H7 (cell line): ENCODE data around the gene NDUFA13. TPM values are rescaled to one million over a fixed set of nuclear protein-coding genes. Genes with fewer than 3 reads are reported as not detected.
"Not testable (repeated sequence)": the region's sequence is repeated elsewhere in the genome, so short reads cannot be mapped to it uniquely, and the experiment has no call there.

Experiments used
- DNase-seq: peaks from one replicate; pipeline ENCODE4 v3.0.0; 2012
- H3K27me3 ChIP-seq: 2 replicates; pipeline ENCODE4 v1.6.0; 2011; ENCODE audit warnings: mild to moderate bottlenecking, low read length; ENCODE audit not compliant: control insufficient read depth, insufficient read depth
- H3K36me3 ChIP-seq: replicated peaks from 2 replicates; pipeline ENCODE4 v1.5.1; 2011; ENCODE audit warnings: low read length; ENCODE audit not compliant: control insufficient read depth, insufficient read depth
- H3K4me3 ChIP-seq: 2 replicates; pipeline ENCODE4 v1.5.1; 2011; ENCODE audit warnings: low read depth, mild to moderate bottlenecking, control low read depth, low read length, moderate library complexity; ENCODE audit not compliant: insufficient read depth
- total RNA-seq: library from RNA; depleted of rRNA; stranded (reverse); fragments of >200 nt; shearing (Covaris generic); gene quantifications from 2 replicates; pipeline ENCODE4 v1.2.3, GENCODE V29; 2014; rRNA removed

The NDUFA13 gene
- total RNA-seq, result 249 and 291 TPM in 2 replicates

- Histone ChIP-seq H3K36me3 (peaks cover 11% of the 10 kb centered on the region), H3K27me3 (no peaks in the 10 kb centered on the region), H3K4me3 (peak within 1 kb of the TSS; percentile 64)
- DNase-seq, result peak; percentile 97
These were observed at the start of gene NDUFA13 for GRCh38 chr19:19515642-19516519. Gene NDUFA13, plus strand, starts transcription at chr19:19516225. Its CDS starts 14 bp downstream, at chr19:19516239.

DNA sequence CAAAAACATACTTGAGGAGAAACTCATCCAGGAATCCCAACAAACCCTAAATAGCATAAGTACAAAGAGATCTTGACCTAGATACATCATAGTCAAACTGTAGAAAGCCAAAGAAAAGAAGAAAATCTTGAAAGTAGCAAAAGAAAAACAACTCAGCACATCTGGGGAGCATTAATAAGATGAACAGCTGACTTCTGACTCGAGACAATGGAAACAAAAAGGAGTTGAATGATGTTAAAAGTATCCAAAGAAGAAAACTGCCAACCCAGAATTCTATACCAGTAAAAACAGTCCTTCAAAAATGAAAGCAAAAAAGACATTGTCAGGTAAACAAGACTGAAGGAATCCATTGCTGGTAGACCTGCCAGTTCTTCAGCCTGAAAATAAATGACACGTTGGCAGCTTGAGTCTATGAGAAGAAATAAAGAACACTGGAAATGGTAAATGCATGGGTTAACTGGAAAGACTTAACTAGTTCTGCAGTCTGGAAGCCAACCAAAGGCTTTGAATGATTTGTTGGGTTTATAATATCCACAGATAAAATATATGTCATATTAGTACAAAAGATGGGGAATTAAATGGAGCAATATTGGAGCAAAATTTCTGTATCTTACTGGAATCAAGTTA is 47.5 kb upstream of the NDUFA13 start:
- H3K4me3 ChIP-seq, result no peak overlapping the region

DNA sequence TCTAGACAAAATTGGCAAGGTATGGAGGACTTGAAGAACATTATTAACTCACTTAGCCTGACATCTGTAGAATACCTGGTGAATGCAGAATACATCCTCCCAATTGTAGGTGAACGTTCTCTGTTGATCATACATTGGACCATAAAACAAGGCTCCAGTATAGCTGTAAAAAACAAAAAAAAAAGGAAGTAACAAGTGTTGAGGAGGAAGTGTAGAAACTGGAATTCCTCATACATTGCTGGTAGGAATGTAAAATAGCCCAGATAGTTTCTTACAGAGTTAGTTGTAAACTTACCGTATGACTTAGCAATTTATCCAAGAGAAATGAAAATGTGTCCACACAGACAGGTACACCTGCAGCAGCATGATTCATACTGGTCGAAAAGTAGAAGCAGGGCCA is 45.4 kb upstream of the NDUFA13 start:
- Histone ChIP-seq H3K36me3 (peaks cover 16% of the 10 kb centered on the region), H3K27me3 (no peaks in the 10 kb centered on the region), H3K4me3 (no peak overlapping the region)
- DNase-seq, result no peak

More for the DNA sequence above, 47.5 kb upstream of the NDUFA13 start:
- peaks cover 19% of the 10 kb centered on the region for H3K36me3 ChIP-seq
- DNase-seq, result no peak
- no peaks in the 10 kb centered on the region for H3K27me3 ChIP-seq

GRCh38 chr19:19471682-19472081 is 44.3 kb upstream of the NDUFA13 start:
- Histone ChIP-seq H3K4me3 (no peak overlapping the region), H3K27me3 (no peaks in the 10 kb centered on the region), H3K36me3 (peaks cover 8% of the 10 kb centered on the region)
- DNase-seq, result no peak

GRCh38 chr19:19472106-19472505 is 43.9 kb upstream of the NDUFA13 start:
- not testable (repeated sequence) for H3K4me3 ChIP-seq, H3K36me3 ChIP-seq, H3K27me3 ChIP-seq, DNase-seq

DNA sequence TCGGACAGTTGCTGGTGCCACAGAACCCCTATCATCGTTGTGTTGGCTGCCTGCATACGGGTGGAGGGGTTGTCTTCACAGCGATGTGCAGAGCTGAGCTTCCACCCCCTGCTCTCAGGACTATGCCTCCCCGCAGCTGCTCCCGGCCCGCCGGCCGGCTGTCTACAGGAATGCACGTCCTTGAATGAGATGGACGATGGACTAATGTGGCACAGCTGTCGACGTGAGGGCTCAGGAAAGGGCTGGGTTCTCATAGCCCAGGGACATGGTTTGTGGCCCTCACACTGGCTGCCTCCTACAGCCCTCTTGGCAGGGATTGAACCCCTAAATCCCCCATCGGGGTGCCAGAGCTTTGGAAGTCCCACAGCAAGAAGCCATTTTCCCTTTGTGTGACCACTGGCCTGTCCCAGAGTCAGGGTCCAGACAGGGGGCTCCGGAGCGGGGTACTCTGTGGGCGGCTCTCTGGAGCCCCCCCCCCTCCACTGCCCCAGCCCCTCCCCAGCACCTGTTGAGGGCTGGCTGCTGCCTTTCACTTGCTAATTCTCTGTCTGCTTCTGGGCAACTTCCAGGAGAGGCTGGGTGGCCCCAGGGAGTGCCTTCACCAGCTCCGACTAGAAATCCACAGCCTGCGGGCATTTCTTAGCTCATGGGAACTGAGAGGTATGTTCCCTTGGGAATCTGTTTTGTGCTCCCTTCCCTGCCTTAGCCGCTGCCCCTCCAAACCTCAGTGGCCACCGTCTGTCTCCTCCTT is 40.8 kb upstream of the NDUFA13 start:
- peak; percentile 80 for DNase-seq
- peaks cover 4% of the 10 kb centered on the region for H3K36me3 ChIP-seq
- H3K4me3 ChIP-seq, result no peak overlapping the region
- H3K27me3 ChIP-seq, result no peaks in the 10 kb centered on the region

- H3K4me3 ChIP-seq, result no peak overlapping the region
- H3K36me3 ChIP-seq, result peaks cover 6% of the 10 kb centered on the region
- H3K27me3 ChIP-seq, result no peaks in the 10 kb centered on the region
- DNase-seq, result peak; percentile 85
These were observed 39.9 kb upstream of the NDUFA13 start for GRCh38 chr19:19475849-19476828.

DNA sequence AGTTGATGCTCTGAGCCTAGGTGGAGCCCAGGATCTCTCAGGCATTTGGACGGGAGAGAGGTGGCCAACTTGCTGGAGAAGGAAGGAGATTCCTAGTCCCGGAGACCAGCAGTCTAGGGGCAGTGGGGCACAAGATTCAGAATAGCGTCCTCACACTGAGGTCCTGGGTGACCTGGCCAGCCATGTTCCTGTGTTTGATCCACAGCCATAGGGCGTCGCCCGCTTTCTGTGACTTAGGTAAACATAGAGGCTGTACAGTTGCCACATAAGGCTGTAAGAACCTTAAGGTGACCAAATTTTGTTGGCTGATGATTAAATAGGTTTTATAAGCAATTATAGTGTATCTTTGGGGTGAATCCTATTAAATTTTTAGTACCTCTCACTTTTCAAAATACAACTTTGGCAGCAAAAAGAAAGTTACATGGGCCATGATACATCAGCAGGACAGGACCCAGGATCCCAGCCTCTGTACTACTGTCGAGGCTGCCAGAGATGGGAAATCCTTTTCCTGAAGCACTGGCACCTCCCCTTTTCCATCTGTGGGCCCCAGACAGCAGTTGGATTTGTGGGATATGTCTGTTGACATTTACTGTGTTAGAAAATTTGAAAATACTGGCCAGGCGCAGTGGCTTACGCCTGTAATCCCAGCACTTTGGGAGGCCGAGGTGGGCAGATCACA is 38.2 kb upstream of the NDUFA13 start:
- Histone ChIP-seq H3K36me3 (peaks cover 6% of the 10 kb centered on the region), H3K4me3 (no peak overlapping the region), H3K27me3 (no peaks in the 10 kb centered on the region)
- DNase-seq, result no peak

- Histone ChIP-seq H3K36me3 (peaks cover 5% of the 10 kb centered on the region), H3K4me3 (no peak overlapping the region), H3K27me3 (no peaks in the 10 kb centered on the region)
- DNase-seq, result peak; percentile 9
These were observed 35.3 kb upstream of the NDUFA13 start for GRCh38 chr19:19480688-19481087.

- DNase-seq, result peak; percentile 49
- Histone ChIP-seq H3K36me3 (peaks cover 2% of the 10 kb centered on the region), H3K27me3 (no peaks in the 10 kb centered on the region), H3K4me3 (no peak overlapping the region)
These were observed 33.0 kb upstream of the NDUFA13 start for GRCh38 chr19:19482809-19483596.

- DNase-seq, result peak; percentile 29
- Histone ChIP-seq H3K4me3 (no peak overlapping the region), H3K27me3 (no peaks in the 10 kb centered on the region), H3K36me3 (peaks cover 2% of the 10 kb centered on the region)
These were observed 30.6 kb upstream of the NDUFA13 start for GRCh38 chr19:19485161-19485997.

GRCh38 chr19:19485998-19486290 is 30.1 kb upstream of the NDUFA13 start:
- no peak for DNase-seq
- peaks cover 3% of the 10 kb centered on the region for H3K36me3 ChIP-seq
- H3K4me3 ChIP-seq, result no peak overlapping the region
- H3K27me3 ChIP-seq, result no peaks in the 10 kb centered on the region
